NCI-H510A (cell line): ENCODE results near the gene LBH.

Experiments
- DNase-seq: peaks from one replicate; lab custom pipeline; 2025; lab: John Stamatoyannopoulos, UW

Gene LBH

DNA sequence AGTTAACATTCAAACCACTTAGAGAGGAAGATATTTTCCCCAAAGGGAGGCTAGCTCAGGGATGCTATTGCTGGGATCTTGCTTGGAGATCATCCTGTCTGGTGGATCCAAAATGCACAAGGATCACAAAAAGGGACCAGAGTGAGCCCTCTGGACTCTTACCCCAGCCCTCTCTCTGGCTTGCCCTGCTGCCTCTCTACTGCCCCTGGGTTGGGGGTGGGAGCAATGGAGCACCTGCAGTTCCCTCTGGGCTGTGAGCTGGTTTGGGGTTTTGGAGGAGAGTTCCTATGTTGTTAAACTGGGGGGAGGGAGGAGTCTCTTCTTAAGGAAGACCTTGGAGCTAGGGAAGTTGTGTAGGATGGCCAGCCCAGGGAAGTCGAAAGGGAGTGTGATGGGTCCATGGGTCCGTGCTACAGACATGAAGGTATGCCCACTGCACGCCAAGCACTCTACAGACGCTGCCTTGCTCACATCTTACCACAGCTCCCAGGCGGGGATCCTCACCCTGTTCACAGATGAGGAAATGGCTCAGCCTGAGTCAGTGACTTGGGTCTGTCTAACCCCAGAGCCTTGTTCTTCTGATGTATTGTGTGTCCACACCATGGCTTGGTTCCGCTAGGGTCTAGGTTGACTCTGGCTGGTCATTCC is 3.8 kb downstream of the LBH start:
- no peak for DNase-seq

DNA sequence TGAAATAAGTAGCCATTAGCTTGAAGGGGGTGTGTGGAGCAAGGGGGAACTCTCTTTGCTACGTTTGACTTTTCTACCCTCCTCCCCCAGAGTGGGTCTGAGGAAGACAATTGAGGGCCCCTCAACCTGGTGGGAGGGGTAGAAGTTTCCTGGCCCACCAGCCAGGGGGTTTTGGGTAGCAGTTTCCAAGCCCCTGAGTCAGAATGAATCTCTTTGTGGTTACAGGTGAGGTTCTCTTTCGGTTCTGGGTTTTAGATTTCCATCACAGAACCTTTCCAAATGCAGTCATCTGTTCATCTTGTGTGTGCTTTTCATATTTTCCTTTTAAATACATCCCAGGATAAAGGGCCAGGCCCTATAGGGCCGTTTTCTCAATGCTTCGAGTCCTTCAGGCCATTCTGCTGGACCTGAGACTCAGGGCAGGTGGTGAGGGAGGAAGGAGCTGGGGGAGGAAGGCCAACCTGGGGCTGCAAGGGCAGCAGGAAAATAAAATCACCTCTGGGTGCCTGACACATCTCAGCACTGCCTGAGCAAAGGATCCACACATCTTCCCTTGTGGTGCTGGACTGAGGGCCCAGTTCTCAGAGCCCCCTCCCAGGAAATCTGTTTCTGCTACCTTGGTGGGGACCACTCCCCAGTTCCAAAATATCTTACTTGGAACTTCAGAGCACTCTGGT is 4.7 kb downstream of the LBH start:
- no peak for DNase-seq

DNA sequence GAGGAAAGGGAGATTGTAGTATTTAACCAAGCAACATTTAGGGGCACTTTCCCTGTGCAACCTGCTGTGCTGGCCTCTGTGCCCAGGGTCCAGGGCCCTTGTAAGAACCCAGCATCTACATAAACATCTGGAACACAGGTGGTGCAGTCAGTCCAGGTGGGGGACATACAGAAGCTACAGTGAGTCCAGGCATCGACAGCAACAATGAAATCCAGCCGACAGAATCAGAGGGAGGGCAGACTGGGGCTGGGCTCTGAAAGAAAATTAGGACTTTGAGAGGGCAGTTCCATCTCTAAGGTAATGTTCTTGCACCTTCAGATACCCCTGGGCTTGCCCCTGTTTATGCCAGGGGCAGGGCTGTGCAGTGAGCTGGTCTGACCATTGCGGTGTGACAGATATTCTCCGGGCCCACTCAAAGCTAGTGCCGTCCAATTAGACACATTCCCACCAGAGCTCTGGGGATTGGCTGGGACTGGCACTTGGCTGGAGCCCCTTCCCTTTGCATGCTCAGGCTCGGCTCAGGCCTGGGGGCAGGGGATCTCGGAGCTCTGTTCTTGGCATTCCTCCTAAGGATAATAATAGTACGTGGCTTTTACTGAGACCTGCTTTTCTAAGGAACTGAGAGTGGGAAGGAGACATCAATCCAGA is 5.4 kb downstream of the LBH start:
- DNase-seq: no peak

DNA sequence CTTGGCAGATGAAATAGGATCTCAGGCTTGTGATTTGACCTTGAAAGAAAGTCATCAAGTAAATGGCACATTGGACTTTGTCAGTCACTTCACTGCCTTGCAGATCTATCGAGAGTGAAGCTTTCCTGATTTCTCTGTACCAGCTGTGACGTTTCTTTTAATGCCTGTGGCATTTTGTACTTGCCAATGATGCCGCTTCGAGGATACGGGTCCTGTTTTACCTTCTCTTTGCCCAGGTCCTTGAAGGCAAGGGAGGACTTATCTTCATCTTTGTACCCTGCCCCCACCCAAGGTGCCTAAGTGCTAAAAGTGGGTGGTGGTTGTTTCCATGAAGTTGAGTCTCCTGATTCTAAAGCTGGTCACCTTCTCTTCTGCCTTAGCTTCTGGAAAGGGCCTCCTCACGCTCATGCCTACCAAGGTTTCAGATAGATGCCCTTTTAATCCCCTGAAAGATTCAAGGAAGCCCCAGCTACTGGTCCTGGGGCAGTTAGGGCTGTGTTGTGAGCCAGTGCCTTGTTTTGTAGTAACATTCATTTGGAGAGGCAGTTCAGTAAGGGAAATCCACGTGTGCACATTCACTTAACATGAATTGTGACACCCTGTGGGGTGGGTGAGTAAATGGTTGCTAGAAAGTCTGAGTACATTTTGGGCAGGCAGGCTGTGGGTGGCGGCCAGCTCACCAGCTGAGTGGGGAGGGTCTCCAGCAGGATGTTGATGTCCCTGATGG is 6.1 kb downstream of the LBH start:
- DNase-seq: no peak

DNA sequence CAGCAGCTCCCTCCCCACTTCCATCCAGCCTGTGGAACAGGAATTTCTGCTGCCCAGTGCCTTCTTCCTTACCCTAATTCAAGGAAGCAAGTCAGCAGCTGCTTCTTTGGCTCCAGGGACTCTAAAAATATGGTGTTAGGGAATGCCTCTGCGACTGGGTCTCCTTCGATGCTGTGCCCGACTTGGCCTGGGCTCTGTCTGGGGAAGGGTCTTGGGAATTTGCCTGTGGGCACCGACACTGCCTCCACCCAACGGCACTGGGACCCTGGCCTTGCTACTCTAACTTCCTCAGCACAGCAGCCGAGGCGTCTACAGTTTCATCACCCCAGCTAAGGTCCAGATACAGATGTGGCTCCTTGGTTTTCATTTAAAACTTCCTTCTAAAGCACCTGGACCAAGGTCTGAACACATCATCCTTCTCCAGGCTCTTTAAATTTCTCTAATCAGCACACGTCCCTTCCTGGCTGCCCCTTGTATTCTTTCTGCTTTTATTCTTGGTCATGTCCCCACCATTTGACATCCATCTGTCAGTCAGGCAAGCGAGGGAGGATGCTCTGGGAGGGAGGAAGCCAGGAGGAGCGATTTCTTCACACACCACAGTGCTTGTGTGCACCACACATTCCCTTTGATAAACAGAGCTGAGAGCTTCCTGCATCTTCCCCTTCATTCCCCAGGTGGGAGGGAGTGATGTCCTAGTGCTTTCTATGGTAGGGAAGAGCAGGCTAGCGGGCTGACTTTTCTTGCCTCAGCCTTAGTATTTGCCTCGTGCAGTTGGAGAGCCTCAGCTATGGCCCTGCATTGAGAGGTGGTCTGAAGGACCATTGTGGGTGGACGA is 6.8 kb downstream of the LBH start:
- no peak for DNase-seq

DNA sequence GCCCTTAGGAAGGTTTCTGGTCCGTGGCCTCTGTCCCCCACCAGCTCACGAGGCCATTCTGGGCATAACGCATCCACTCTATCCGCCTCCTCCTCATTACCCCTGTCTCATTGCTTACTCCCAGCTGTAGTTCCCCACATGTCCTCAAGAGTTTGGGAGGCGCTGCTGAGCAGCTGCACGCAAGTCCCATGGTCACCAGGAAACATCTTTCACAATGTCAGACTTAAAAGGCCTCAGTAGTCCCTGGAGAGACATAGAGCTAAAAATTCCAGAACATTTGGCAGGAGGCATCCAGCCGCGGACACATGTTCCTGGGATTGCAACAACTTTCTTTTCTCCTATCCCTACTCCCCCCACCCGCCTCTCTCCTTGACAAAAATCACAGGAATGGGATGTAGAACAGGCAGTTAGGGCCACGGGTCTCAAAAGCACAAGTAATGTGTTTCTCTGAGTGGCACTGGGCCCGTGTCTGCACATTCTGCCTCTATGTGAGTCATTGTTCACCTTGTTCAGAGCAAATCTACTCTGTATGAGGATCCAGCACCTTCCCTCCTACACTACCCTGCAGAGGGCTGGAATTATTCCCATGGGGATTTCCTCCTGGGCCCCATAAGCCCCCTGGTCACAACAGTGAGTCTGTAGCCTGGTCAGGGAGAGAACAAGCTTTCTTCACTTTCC is 8.1 kb downstream of the LBH start:
- DNase-seq: no peak

DNA sequence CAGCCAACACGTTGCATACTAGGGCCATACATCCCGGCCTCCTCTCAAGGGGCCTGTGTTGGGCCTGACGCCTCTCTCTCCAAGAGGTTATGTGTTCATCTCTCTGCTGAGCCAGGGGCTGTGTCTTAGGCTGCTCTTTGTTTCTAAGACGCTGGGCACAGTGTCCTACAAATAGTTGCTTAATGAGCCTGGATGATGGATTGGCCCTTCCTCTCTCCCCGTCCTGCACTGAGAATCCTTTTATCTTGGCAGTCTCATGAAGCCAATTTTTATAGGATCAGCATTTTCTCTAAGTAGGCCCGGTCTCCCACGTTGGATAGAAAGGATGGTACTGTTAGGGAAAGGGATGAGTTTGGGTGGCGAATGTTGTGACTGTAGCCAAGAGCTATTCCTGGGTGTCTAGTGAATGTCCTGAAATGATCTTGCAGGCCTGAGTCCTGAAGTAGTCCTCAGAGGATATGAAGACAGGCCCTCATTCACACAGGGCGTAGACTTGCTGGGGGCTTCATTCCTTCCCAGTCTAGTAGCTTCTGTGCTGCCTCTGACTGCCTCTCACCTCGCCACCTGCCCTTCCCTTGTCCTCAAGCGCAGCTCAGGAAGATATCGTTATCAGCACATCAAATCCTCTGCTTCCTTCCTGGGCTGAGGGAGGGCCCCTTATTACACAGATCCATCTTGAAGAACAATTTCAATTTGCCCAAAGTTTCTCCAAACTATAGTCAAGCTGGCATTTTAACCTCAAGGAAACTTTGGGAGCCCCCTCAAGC is 8.8 kb downstream of the LBH start:
- no peak for DNase-seq

DNA sequence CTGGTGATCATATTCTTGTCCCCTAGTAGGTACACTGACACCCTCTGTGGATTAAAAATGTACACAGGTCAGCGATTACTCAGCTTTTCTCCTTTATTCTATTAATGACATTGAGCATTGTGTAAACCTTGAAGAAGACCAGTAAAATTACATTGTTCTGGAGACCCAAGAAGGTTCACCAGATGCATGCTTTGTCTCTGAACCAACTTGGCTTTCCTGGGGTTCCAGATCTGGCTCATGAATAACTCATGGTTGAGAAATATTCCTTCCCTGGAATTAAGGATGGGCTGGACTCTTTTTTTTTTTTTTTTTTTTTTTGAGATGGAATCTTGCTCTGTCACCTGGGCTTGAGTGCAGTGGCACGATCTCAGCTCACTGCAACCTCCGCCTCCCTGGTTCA is 11.9 kb downstream of the LBH start:
- DNase-seq: no peak

DNA sequence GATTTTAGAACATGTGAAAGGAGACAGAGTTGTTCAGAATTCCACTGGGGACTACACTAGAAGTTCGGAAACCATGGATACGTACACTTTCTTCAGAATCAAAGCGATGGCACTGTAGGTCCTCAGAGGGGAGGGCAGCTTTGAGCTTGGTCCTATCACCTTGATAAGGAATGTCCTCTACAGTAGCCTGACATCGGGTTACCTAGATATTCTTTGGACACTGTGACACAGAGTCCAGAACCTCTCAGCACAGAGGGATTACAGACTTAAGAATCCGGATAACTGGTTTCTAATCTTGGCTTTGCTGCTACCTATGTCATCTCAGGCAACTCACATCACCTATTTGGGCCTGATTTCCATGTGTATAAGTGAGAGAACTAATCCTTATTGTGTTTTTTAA is 14.0 kb downstream of the LBH start:
- DNase-seq: no peak

DNA sequence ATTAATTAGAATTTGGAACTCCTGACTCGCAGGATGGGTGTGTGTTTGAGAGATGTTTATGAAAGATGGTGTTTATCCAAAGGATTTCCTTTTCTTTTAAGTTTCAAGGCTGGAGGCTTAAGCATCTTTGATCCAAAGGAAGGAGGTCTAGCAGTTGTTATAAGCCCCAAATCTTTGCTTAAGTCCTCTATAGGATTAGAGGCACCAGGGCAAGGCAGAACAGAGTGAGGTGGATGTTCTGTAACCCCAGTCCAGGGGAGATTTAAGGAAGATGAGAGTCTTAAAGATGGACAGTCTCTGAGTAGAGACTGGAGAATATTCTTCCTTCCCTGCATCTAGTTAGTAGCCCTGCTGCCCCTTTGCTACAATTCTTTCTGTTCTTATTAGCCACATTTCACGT is 17.5 kb downstream of the LBH start:
- no peak for DNase-seq

DNA sequence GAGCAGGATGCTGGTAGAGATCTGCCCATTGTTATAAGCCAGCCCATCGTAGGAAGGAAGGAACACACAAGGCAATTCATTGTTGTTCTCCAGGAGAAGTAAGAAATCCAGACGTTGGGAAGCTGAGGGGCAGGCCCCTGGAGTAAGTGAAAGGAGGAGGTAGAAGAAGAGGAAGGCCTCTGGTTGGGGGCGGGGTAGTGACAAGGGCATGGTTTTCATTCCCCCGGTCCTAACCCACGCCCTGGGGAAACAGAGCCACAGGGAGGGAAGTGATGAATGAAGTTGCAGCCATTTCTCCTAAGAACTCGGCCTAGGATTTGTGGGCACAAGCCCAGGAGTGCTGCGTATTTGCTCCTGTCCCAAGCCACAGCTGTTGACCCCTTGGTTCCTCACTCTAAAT is 18.0 kb downstream of the LBH start:
- no peak for DNase-seq

DNA sequence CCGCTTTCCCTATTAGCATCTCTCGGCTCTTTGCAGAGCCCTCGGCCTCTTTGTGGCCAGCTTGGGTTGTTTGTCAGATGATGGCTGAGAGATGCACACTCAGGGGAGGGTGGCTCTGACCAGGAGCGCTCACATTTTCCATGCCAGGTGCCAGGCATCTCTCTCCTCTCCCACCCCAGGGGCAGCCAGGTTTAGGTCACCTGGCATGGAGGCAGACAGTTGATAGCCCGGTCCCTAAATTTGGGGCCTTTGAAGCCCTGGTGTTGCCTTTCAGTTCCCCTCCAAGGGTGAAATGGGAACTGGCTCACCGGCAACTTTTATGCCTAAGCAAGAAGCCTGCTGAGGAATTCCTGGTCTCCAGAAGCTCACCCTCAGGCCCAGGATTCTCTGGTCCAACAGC is 19.1 kb downstream of the LBH start:
- no peak for DNase-seq

DNA sequence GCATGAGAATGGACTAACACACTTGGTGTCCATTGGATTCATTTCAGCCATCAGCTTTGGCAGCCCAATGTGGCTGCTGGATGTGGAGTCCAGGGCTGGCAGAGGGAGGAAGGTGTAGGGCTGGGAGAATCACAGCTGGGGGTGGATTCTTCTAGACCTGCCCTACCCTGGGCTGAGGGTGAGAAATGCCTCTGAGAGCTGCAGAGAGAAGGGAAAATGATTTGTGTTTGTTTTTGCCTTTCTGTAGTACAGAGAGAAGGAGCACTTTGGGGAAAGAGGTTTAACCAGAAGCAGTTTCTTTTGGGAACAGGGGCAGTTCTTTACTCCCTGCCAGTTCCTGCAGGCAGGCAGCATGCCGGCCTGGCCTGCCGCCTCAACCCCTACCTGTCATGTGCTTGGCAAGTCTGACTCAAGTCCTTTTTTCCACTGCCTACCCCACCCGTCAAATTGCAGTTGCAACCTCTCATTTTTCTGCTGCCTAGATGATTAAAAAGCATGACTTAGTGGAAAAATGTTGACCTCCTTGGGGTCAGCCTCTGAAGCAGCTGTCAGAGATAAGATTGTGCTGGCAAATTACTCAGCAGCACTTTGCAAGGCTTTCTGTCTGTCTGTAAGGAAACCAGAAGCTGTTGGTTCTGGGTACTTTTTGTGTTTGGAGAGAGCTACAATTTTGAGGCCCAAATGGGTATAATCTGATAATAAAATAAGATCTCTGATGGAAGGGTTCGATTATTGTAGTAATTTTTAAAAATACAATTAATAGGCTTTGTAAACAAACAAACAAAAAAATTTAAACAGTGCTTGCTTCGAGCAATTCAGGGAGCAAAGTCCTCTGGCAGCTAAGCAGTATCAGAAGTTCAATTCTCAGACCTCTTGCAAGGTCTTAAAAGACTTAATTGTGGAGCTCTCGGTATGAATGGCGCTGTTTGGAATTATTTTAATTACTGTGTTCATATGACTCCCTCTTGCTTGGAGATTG is 21.7 kb downstream of the LBH start:
- no peak for DNase-seq

DNA sequence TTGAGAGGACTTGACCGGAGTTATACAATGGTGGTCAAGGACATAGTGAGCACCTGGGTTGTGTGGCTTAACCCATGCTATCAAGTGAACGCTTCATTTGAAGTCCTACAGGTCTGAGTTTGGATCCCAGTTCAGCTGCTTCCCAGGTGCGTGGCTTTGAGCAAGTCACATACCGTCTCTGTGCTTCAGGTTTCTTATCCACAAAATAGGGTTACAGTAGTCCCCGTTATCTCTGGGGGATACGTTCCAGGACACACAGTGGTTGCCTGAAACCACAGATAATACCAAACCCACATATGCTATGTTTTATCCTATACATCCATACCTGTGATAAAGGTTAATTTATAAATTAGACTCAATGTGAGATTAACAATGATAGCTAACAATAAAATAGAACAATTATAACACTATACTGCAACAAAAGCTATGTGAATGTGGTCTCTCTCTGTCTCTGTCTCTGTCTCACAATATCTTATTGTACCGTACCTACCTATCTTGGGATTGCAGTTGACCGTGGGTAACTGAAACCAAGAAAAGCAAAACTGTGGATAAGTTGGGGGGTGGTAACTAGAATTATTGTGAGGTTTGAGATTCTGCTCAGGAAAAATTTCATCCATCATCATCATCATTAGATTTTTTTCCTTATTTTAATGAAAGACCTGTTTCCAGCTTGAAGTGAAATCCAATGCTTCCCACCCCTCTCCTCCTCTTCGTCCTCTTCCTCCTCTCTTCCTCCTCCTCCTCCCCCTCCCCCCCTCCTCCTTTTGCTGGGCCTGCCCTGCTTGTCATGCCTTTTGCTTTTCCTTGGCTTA is 22.7 kb downstream of the LBH start:
- no peak for DNase-seq

DNA sequence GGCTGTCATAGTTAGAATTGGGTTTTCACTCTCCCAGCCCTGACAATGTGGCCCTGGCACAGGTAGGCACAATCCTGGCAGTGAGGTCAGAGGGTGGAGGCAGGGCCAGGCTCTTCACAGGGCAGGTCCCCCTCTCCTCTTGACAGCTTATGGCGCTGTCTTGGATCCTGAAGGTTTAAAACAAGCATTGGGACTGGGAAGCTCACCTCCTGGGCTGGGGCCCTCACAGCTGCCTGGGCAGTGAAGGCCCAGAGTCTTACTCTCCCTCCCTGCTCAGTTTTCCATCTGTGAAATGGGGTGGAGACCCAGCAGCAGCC is 23.3 kb downstream of the LBH start:
- no peak for DNase-seq

DNA sequence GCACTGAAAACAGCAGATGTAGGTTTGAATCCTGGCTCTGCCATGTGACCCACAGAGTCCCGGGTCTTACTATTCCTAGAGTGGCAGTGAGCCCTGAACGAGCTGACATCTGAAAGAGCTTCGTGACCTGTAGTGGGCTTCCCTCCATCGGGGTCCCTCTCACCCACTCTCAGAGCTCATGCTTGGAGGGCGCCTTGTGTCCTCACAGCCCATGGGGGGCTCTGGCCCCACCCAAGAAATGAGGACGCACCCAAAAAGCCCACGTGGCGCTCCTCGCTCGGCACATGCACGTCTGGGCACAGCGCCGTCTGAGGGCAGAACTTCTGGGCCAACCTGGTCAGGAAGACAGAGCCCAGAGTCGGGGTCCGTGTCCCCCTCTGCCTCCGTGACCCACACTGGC is 23.7 kb downstream of the LBH start:
- no peak for DNase-seq

DNA sequence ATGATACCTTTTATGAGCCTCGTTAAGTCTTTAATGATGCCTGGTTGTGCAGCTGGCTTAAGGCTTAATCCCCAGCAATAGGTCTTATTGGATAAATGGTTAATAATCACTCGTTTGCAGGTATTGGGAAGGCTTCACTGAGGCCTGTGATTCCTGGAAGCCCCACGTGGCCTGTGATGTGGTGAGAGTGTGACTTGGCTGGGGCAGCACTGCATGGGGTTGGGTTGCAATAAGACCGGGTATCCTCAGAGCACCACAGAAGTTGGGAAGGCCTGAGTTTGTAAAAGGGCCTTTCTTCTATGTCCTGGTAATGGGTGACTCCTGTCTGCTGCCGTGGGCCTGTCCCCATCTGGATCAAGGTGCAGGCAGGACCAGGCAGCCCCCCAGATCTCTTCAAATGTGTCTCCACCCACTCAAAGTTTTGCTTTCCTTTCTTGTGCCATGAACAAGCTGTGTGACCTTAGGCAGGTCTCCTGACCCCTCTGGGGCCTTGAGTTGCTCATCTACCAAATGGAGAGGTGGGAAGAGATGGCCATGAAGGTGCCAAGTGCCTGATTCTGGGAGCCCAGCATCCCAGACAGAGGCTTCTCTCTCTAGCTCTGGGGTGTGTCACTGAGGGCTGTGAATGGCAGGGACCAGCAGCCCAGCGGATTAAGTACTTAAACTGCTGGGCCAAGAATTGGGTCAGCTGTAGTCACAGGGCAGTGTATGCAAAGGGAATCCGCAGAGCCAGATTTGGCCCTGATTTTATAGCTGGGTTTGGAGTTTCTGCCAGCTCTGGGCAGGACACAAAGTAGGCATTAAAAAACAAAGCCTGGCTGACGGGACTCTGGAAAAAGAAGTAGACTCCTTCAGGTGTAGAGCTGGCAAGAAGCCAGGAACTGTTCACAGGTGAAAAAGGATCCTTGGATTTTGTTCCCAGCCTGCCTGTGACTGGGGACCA is 24.4 kb downstream of the LBH start:
- DNase-seq: peak; percentile 28
